Mesendoderm (in vitro differentiated cells): ENCODE measurements around the gene SNN.

Source experiments
- DNase-seq: peaks from one replicate; pipeline ENCODE4 v3.0.0; 2013
- H2AK5ac ChIP-seq: 2 replicates; pipeline ENCODE4 v1.6.1; 2013; ENCODE audit warnings: low read length, inconsistent platforms
- H2BK120ac ChIP-seq: 2 replicates; pipeline ENCODE4 v1.6.1; 2013; ENCODE audit warnings: low read depth, mild to moderate bottlenecking, low read length, moderate library complexity, mixed read lengths
- H2BK15ac ChIP-seq: replicated peaks from 2 replicates; pipeline ENCODE4 v1.6.1; 2013; ENCODE audit warnings: low read depth, mild to moderate bottlenecking, moderate library complexity
- H2BK5ac ChIP-seq: 2 replicates; pipeline ENCODE4 v1.6.1; 2013; ENCODE audit warnings: low read length, inconsistent platforms
- H3K18ac ChIP-seq: 2 replicates; pipeline ENCODE4 v1.6.1; 2013; ENCODE audit warnings: mild to moderate bottlenecking, low read length, mixed read lengths
- H3K23ac ChIP-seq: one replicate; pipeline ENCODE4 v1.6.1; 2013; ENCODE audit warnings: low read length
- H3K27ac ChIP-seq: 2 replicates; pipeline ENCODE4 v1.5.1; 2013; ENCODE audit warnings: low read depth, mild to moderate bottlenecking, inconsistent platforms, low read length, moderate library complexity
- H3K27me3 ChIP-seq: 2 replicates; pipeline ENCODE4 v1.6.1; 2013; ENCODE audit warnings: low read length, control low read depth, mild to moderate bottlenecking, inconsistent platforms; ENCODE audit not compliant: insufficient read depth, poor library complexity
- H3K36me3 ChIP-seq: 2 replicates; pipeline ENCODE4 v1.6.1; 2013; ENCODE audit warnings: low read length, inconsistent platforms; ENCODE audit not compliant: control insufficient read depth, insufficient read depth
- H3K4ac ChIP-seq: one replicate; pipeline ENCODE4 v1.6.1; 2013; ENCODE audit warnings: low read depth, mild to moderate bottlenecking, low read length, moderate library complexity
- H3K4me1 ChIP-seq: 2 replicates; pipeline ENCODE4 v1.6.1; 2013; ENCODE audit warnings: low read depth, low read length, inconsistent platforms; ENCODE audit not compliant: control insufficient read depth
- H3K4me2 ChIP-seq: 2 replicates; pipeline ENCODE4 v1.6.1; 2013; ENCODE audit warnings: low read length
- H3K4me3 ChIP-seq: 2 replicates; pipeline ENCODE4 v1.5.1; 2013; ENCODE audit warnings: mild to moderate bottlenecking, low read length
- H3K56ac ChIP-seq: one replicate; pipeline ENCODE4 v1.6.1; 2013; ENCODE audit warnings: low read length
- H3K79me1 ChIP-seq: 2 replicates; pipeline ENCODE4 v1.6.1; 2013; ENCODE audit warnings: low read length, inconsistent platforms
- H3K79me2 ChIP-seq: 2 replicates; pipeline ENCODE4 v1.6.1; 2013; ENCODE audit warnings: mild to moderate bottlenecking, low read length; ENCODE audit not compliant: control insufficient read depth, insufficient read depth
- H3K9ac ChIP-seq: 2 replicates; pipeline ENCODE4 v1.6.1; 2013; ENCODE audit warnings: low read length, inconsistent platforms
- H4K5ac ChIP-seq: one replicate; pipeline ENCODE4 v1.6.1; 2013; ENCODE audit warnings: low read length
- H4K8ac ChIP-seq: one replicate; pipeline ENCODE4 v1.6.1; 2013; ENCODE audit warnings: low read depth, mild to moderate bottlenecking, control low read depth, low read length, moderate library complexity
- WGBS: extraction: QIAGEN DNeasy Blood & Tissue Kit; methylation state at CpG from one replicate; pipeline ENCODE4 v1.1.7; 2013; ENCODE audit warnings: low lambda C conversion rate, missing lambda C conversion rate; ENCODE audit not compliant: insufficient coverage; ENCODE audit errors: extremely low coverage; 5-methylcytosine and 5-hydroxymethylcytosine counted together

The SNN gene

DNA sequence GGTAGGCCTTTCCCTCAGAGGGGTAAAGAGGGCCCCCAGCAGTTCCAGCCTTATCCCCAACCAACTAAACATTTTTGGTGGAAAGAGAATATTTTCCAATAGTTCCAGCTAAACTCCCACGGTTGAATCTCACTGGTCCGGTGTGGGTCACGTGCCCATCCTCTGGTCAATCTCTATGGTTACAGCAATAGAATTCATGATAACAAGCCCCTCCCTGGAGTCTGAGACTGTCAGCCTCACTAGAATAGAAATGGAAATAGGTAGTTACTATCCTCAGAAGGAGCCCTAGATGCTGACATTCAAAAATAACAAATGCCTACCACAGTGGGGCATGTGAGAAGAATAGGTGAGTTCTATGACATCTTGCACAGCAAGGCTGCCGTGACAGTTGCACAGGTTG, 44.0 kb upstream of the SNN start:
- Histone ChIP-seq H3K27ac (no peak overlapping the region), H3K79me2 (no peaks in the 10 kb centered on the region), H3K4me3 (no peak overlapping the region), H3K4me2 (no peak overlapping the region), H2BK15ac (no peak overlapping the region), H2AK5ac (no peak overlapping the region), H3K4ac (no peak overlapping the region), H3K9ac (no peak overlapping the region), H3K18ac (no peak overlapping the region), H3K79me1 (no peaks in the 10 kb centered on the region), H2BK5ac (no peak overlapping the region), H3K23ac (no peak overlapping the region), H2BK120ac (no peak overlapping the region), H3K56ac (no peak overlapping the region), H3K27me3 (no peaks in the 10 kb centered on the region), H3K36me3 (no peaks in the 10 kb centered on the region), H4K5ac (no peak overlapping the region), H3K4me1 (no peaks in the 10 kb centered on the region), H4K8ac (no peak overlapping the region)
- DNase-seq, result no peak
- no CpG with 5 or more reads among the region's 4 CpGs for WGBS

DNA sequence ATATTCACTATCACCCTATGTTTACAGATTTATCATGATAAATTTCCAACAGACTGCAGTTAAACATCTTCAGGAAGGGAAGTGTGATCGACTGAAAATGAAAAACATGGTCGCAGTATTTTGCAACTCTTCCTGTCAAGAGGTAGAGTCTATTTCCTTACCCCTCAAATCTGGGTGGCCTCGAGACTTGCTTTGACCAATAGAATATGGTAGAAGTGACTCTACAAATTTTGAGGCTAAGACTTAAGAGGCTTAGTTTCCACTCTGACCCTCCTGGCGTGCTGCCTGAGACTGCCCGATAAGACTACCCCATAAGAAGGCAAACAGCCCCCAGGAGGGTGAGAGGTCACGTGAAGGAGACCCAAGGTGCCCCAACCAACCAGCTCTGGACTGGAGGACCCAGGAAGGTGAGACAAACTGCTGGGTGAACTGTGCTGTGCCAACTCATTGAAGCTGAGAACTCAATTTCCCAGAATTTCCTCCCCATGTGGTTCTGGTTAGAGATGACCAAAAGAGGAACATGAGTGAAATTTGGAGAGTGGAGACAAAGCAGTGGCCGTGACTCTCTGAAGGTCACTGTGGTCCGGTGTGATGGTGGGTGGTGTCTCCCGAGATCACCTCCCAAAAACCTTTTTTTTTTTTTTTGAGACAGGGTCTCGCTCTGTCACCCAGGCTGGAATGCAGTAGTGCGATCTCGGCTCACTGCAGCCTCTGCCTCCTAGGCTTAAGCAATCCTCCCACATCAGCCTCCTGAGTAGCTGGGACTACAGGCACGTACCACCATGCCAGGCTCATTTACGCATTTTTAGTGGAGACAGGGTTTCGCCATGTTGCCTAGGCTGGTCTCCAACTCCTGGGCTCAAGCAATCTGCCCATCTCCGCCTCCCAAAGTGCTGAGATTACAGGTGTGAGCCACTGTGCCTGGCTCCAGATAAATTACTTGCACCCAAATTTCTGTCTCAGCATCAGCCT, 43.3 kb upstream of the SNN start:
- Histone ChIP-seq H3K27ac (no peak overlapping the region), H4K8ac (no peak overlapping the region), H2BK120ac (no peak overlapping the region), H2BK15ac (no peak overlapping the region), H2BK5ac (no peak overlapping the region), H4K5ac (no peak overlapping the region), H3K4ac (no peak overlapping the region), H3K23ac (no peak overlapping the region), H3K27me3 (no peaks in the 10 kb centered on the region), H2AK5ac (no peak overlapping the region), H3K4me2 (no peak overlapping the region), H3K4me3 (no peak overlapping the region), H3K36me3 (no peaks in the 10 kb centered on the region), H3K9ac (no peak overlapping the region), H3K56ac (no peak overlapping the region), H3K18ac (no peak overlapping the region), H3K79me2 (no peaks in the 10 kb centered on the region), H3K4me1 (no peaks in the 10 kb centered on the region), H3K79me1 (no peaks in the 10 kb centered on the region)
- DNase-seq, result no peak
- WGBS, result no CpG with 5 or more reads among the region's 16 CpGs

DNA sequence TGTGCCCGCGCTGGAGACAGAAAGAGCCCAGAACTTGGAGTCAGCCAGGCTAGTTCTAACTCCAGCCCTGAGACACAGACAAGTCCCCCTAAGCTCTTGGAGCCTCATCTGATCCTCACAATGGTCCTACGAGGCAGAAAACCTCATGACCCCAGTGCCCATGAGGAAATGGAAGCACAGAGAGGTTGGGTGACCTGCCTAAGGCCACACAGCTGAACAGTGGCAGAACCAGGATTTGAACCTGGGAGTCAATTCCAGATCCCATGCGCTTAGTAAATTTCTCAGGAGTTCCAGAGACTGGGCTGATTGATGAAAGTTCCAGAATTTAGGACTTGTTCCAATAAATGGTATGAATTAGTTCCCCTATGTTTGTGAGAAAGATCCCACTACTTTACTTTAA, 42.5 kb upstream of the SNN start:
- no peak overlapping the region for H3K56ac ChIP-seq
- no peak overlapping the region for H3K9ac ChIP-seq
- no peaks in the 10 kb centered on the region for H3K79me1 ChIP-seq
- H3K4me3 ChIP-seq, result no peak overlapping the region
- H3K18ac ChIP-seq, result no peak overlapping the region
- H3K4ac ChIP-seq, result no peak overlapping the region
- H4K5ac ChIP-seq, result no peak overlapping the region
- H3K27me3 ChIP-seq, result no peaks in the 10 kb centered on the region
- no peak overlapping the region for H3K4me2 ChIP-seq
- no peak overlapping the region for H3K27ac ChIP-seq
- no peak overlapping the region for H3K23ac ChIP-seq
- no peak overlapping the region for H2AK5ac ChIP-seq
- no peaks in the 10 kb centered on the region for H3K36me3 ChIP-seq
- no peaks in the 10 kb centered on the region for H3K4me1 ChIP-seq
- H4K8ac ChIP-seq, result no peak overlapping the region
- no CpG with 5 or more reads among the region's 4 CpGs for WGBS
- DNase-seq, result no peak
- no peak overlapping the region for H2BK5ac ChIP-seq
- no peak overlapping the region for H2BK15ac ChIP-seq
- no peaks in the 10 kb centered on the region for H3K79me2 ChIP-seq
- no peak overlapping the region for H2BK120ac ChIP-seq

DNA sequence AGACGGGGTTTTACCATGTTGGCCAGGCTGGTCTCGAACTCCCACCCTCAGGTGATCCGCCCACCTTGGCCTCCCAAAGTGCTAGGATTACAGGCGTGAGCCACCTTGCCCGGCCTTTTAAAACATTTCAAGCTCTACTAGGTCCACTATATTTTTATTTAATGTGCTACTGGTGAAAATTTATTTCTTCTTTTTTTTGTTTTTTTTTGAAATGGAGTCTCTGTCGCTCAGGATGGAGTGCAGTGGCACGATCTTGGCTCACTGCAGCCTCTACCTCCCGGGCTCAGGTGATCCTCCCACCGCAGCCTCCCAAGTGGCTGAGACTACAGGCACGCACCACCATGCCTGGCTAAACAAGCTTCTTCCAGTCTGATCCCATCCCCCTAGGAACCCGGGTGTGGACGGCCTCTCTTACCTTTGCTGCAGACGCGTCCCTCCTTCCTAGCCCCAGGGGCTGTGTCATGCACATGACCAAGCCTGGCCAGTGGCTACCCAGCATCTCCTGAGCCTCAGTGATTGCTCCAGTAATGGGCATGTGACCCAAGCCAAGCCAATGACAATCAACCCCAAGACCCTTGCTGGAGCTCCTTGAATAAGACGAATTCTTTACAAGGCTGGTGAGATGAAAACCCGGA, 41.5 kb upstream of the SNN start:
- Histone ChIP-seq H3K4me1 (no peaks in the 10 kb centered on the region), H3K4me3 (no peak overlapping the region), H3K79me2 (no peaks in the 10 kb centered on the region), H4K5ac (no peak overlapping the region), H3K27me3 (no peaks in the 10 kb centered on the region), H2BK15ac (no peak overlapping the region), H4K8ac (no peak overlapping the region), H3K27ac (no peak overlapping the region), H3K4me2 (no peak overlapping the region), H3K79me1 (no peaks in the 10 kb centered on the region), H3K9ac (no peak overlapping the region), H2BK5ac (no peak overlapping the region), H3K18ac (no peak overlapping the region), H3K4ac (no peak overlapping the region), H3K36me3 (no peaks in the 10 kb centered on the region), H2AK5ac (no peak overlapping the region), H3K23ac (no peak overlapping the region), H3K56ac (no peak overlapping the region), H2BK120ac (no peak overlapping the region)
- WGBS, result no CpG with 5 or more reads among the region's 16 CpGs
- DNase-seq, result no peak

DNA sequence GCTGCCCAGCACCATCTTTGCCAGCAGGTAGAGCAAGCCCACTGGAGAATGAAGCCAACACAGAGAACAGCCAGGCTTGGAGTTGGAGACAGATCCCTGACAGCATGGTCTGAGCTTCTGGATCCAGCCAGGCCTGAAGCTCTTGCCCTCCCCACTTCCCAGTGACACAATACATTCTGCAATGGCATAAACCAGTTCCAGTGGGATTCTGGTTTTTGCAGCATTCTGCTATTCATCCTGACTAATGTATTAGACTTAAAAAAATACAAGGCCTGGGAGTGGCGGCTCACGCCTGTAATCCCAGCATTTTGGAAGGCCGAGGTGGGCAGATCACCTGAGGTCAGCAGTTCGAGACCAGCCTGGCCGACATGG, 41.0 kb upstream of the SNN start:
- Histone ChIP-seq H3K79me1 (no peaks in the 10 kb centered on the region), H3K27me3 (no peaks in the 10 kb centered on the region), H3K36me3 (no peaks in the 10 kb centered on the region), H3K4me3 (no peak overlapping the region), H3K23ac (no peak overlapping the region), H4K8ac (no peak overlapping the region), H3K9ac (no peak overlapping the region), H3K27ac (no peak overlapping the region), H3K4me1 (no peaks in the 10 kb centered on the region), H3K18ac (no peak overlapping the region), H4K5ac (no peak overlapping the region), H3K56ac (no peak overlapping the region), H2AK5ac (no peak overlapping the region), H2BK15ac (no peak overlapping the region), H3K79me2 (no peaks in the 10 kb centered on the region), H3K4ac (no peak overlapping the region), H2BK5ac (no peak overlapping the region), H2BK120ac (no peak overlapping the region), H3K4me2 (no peak overlapping the region)
- no CpG with 5 or more reads among the region's 5 CpGs for WGBS
- DNase-seq, result no peak
